ENCODE measurements around the gene UBE2G2. TPM values are rescaled to one million over a fixed set of nuclear protein-coding genes. Genes with fewer than 3 reads are reported as not detected.

Gene UBE2G2
- total RNA-seq, 1 donor: 90.0 TPM

- no peaks in the 10 kb centered on the region for H3K27me3 ChIP-seq (ENCODE audit: insufficient read depth, low read length)
- H3K4me3 ChIP-seq (ENCODE audit: low read length): no peak overlapping the region
Measured at GRCh38 chr21:44791993-44792392, 9.6 kb downstream of the UBE2G2 start.

GRCh38 chr21:44791246-44791645 is 10.4 kb downstream of the UBE2G2 start:
- no peak overlapping the region for H3K4me3 ChIP-seq (ENCODE audit: low read length)
- H3K27me3 ChIP-seq (ENCODE audit: insufficient read depth, low read length): no peaks in the 10 kb centered on the region
- peaks cover 12% of the 10 kb centered on the region for H3K4me1 ChIP-seq (ENCODE audit: insufficient read depth, low read length)
- no peaks in the 10 kb centered on the region for H3K9me3 ChIP-seq (ENCODE audit: low read depth, low read length)

More at GRCh38 chr21:44791993-44792392, 9.6 kb downstream of the UBE2G2 start:
- peaks cover 12% of the 10 kb centered on the region for H3K4me1 ChIP-seq (ENCODE audit: insufficient read depth, low read length)
- no peaks in the 10 kb centered on the region for H3K9me3 ChIP-seq (ENCODE audit: low read depth, low read length)

- no peak overlapping the region for H3K4me3 ChIP-seq (ENCODE audit: low read length)
- no peaks in the 10 kb centered on the region for H3K27me3 ChIP-seq (ENCODE audit: insufficient read depth, low read length)
- H3K4me1 ChIP-seq (ENCODE audit: insufficient read depth, low read length): peaks cover 12% of the 10 kb centered on the region
- H3K9me3 ChIP-seq (ENCODE audit: low read depth, low read length): no peaks in the 10 kb centered on the region
Measured at GRCh38 chr21:44790368-44790767, 11.3 kb downstream of the UBE2G2 start.

GRCh38 chr21:44789880-44790279 is 11.7 kb downstream of the UBE2G2 start:
- peaks cover 12% of the 10 kb centered on the region for H3K4me1 ChIP-seq (ENCODE audit: insufficient read depth, low read length)
- no peaks in the 10 kb centered on the region for H3K9me3 ChIP-seq (ENCODE audit: low read depth, low read length)
- no peaks in the 10 kb centered on the region for H3K27me3 ChIP-seq (ENCODE audit: insufficient read depth, low read length)
- H3K4me3 ChIP-seq (ENCODE audit: low read length): no peak overlapping the region

- no peaks in the 10 kb centered on the region for H3K9me3 ChIP-seq (ENCODE audit: low read depth, low read length)
- no peak overlapping the region for H3K4me3 ChIP-seq (ENCODE audit: low read length)
- H3K27me3 ChIP-seq (ENCODE audit: insufficient read depth, low read length): no peaks in the 10 kb centered on the region
- peaks cover 5% of the 10 kb centered on the region for H3K4me1 ChIP-seq (ENCODE audit: insufficient read depth, low read length)
Measured at GRCh38 chr21:44785620-44786335, 15.8 kb downstream of the UBE2G2 start.

GRCh38 chr21:44784810-44785209 is 16.8 kb downstream of the UBE2G2 start:
- H3K4me3 ChIP-seq (ENCODE audit: low read length): no peak overlapping the region
- no peaks in the 10 kb centered on the region for H3K27me3 ChIP-seq (ENCODE audit: insufficient read depth, low read length)
- no peaks in the 10 kb centered on the region for H3K9me3 ChIP-seq (ENCODE audit: low read depth, low read length)
- H3K4me1 ChIP-seq (ENCODE audit: insufficient read depth, low read length): peaks cover 4% of the 10 kb centered on the region

- H3K9me3 ChIP-seq (ENCODE audit: low read depth, low read length): no peaks in the 10 kb centered on the region
- H3K4me3 ChIP-seq (ENCODE audit: low read length): no peak overlapping the region
- no peaks in the 10 kb centered on the region for H3K4me1 ChIP-seq (ENCODE audit: insufficient read depth, low read length)
- H3K27me3 ChIP-seq (ENCODE audit: insufficient read depth, low read length): no peaks in the 10 kb centered on the region
Measured at GRCh38 chr21:44783020-44783696, 18.5 kb downstream of the UBE2G2 start.

- H3K4me3 ChIP-seq (ENCODE audit: low read length): no peak overlapping the region
- H3K9me3 ChIP-seq (ENCODE audit: low read depth, low read length): no peaks in the 10 kb centered on the region
Measured at GRCh38 chr21:44780767-44781459, 20.7 kb downstream of the UBE2G2 start.

GRCh38 chr21:44780137-44780502 is 21.5 kb downstream of the UBE2G2 start:
- Histone ChIP-seq H3K27me3 (ENCODE audit: insufficient read depth, low read length) (no peaks in the 10 kb centered on the region), H3K4me1 (ENCODE audit: insufficient read depth, low read length) (no peaks in the 10 kb centered on the region), H3K9me3 (ENCODE audit: low read depth, low read length) (no peaks in the 10 kb centered on the region), H3K4me3 (ENCODE audit: low read length) (no peak overlapping the region)

More at GRCh38 chr21:44780767-44781459, 20.7 kb downstream of the UBE2G2 start:
- no peaks in the 10 kb centered on the region for H3K4me1 ChIP-seq (ENCODE audit: insufficient read depth, low read length)
- no peaks in the 10 kb centered on the region for H3K27me3 ChIP-seq (ENCODE audit: insufficient read depth, low read length)

GRCh38 chr21:44779417-44780136 is 22.0 kb downstream of the UBE2G2 start:
- H3K4me1 ChIP-seq (ENCODE audit: insufficient read depth, low read length): no peaks in the 10 kb centered on the region
- no peaks in the 10 kb centered on the region for H3K9me3 ChIP-seq (ENCODE audit: low read depth, low read length)
- no peaks in the 10 kb centered on the region for H3K27me3 ChIP-seq (ENCODE audit: insufficient read depth, low read length)
- no peak overlapping the region for H3K4me3 ChIP-seq (ENCODE audit: low read length)

- no peaks in the 10 kb centered on the region for H3K27me3 ChIP-seq (ENCODE audit: insufficient read depth, low read length)
- no peaks in the 10 kb centered on the region for H3K9me3 ChIP-seq (ENCODE audit: low read depth, low read length)
Measured at GRCh38 chr21:44778983-44779382, 22.6 kb downstream of the UBE2G2 start.

GRCh38 chr21:44778499-44778911 is 23.1 kb downstream of the UBE2G2 start:
- no peaks in the 10 kb centered on the region for H3K27me3 ChIP-seq (ENCODE audit: insufficient read depth, low read length)
- H3K4me3 ChIP-seq (ENCODE audit: low read length): no peak overlapping the region
- no peaks in the 10 kb centered on the region for H3K4me1 ChIP-seq (ENCODE audit: insufficient read depth, low read length)
- no peaks in the 10 kb centered on the region for H3K9me3 ChIP-seq (ENCODE audit: low read depth, low read length)

More at GRCh38 chr21:44778983-44779382, 22.6 kb downstream of the UBE2G2 start:
- Histone ChIP-seq H3K4me1 (ENCODE audit: insufficient read depth, low read length) (no peaks in the 10 kb centered on the region), H3K4me3 (ENCODE audit: low read length) (no peak overlapping the region)

- no peaks in the 10 kb centered on the region for H3K27me3 ChIP-seq (ENCODE audit: insufficient read depth, low read length)
- no peaks in the 10 kb centered on the region for H3K4me1 ChIP-seq (ENCODE audit: insufficient read depth, low read length)
- no peaks in the 10 kb centered on the region for H3K9me3 ChIP-seq (ENCODE audit: low read depth, low read length)
- H3K4me3 ChIP-seq (ENCODE audit: low read length): no peak overlapping the region
Measured at GRCh38 chr21:44778094-44778493, 23.5 kb downstream of the UBE2G2 start.

- no peak overlapping the region for H3K4me3 ChIP-seq (ENCODE audit: low read length)
- no peaks in the 10 kb centered on the region for H3K27me3 ChIP-seq (ENCODE audit: insufficient read depth, low read length)
- H3K4me1 ChIP-seq (ENCODE audit: insufficient read depth, low read length): no peaks in the 10 kb centered on the region
- no peaks in the 10 kb centered on the region for H3K9me3 ChIP-seq (ENCODE audit: low read depth, low read length)
Measured at GRCh38 chr21:44774972-44775371, 26.6 kb downstream of the UBE2G2 start.

All from mononuclear cell (primary cell).